Transverse colon (tissue), 4 donors: ENCODE data around the gene ZIC2. TPM values are rescaled to one million over a fixed set of nuclear protein-coding genes. Genes with fewer than 3 reads are reported as not detected.

Source experiments
- DNase-seq: peaks from one replicate; pipeline ENCODE4 v3.0.0-alpha.2; 2019
- H3K27ac ChIP-seq, 4 donors: fragments of 200-600 bp; sonication (generic); 2 replicates each; pipeline ENCODE4 v1.5.1; 2016 to 2018; ENCODE audit warnings: inconsistent platforms in 4 of 4
- H3K27me3 ChIP-seq: fragments of 200-600 bp; sonication (generic); 2 replicates; pipeline ENCODE4 v1.5.1; 2017; ENCODE audit warnings: inconsistent platforms
- H3K36me3 ChIP-seq, 4 donors: fragments of 200-600 bp; sonication (generic); 2 replicates each; pipeline ENCODE4 v1.5.1; 2017 to 2019; ENCODE audit warnings: inconsistent platforms in 4 of 4
- H3K4me1 ChIP-seq, 4 donors: fragments of 200-600 bp; sonication (generic); 2 replicates each; pipeline ENCODE4 v1.5.1; 2017 to 2020; ENCODE audit warnings: inconsistent platforms in 4 of 4
- H3K4me3 ChIP-seq, 4 donors: fragments of 200-600 bp; sonication (generic); 1 replicate in 1 of 4; 2 replicates in 3 of 4; pipeline versions ENCODE4 v1.5.1 to v1.6.1; 2017 to 2019; ENCODE audit warnings: inconsistent platforms in 4 of 4
- H3K9me3 ChIP-seq, 2 donors: fragments of 200-600 bp; sonication (generic); 2 replicates each; pipeline ENCODE4 v1.5.1; 2017 to 2019; ENCODE audit warnings: inconsistent platforms in 2 of 2
- EP300 ChIP-seq: sonication (generic); formaldehyde crosslinking; IDR thresholded peaks from one replicate; pipeline ENCODE4 v1.6.1; 2017; ENCODE audit warnings: antibody characterized with exemption, low read depth
- POLR2A ChIP-seq: fragments of 450-650 bp; IDR thresholded peaks from one replicate; pipeline ENCODE4 v1.6.1; 2016; ENCODE audit warnings: antibody characterized with exemption, mild to moderate bottlenecking, moderate library complexity
- POLR2AphosphoS5 ChIP-seq, 3 donors: sonication (generic); formaldehyde crosslinking; IDR thresholded peaks; one replicate each; pipeline ENCODE4 v1.6.1; 2016; ENCODE audit warnings: antibody characterized with exemption in 3 of 3
- WGBS, 2 donors: methylation state at CpG; one replicate each; pipeline ENCODE4 v1.1.5; 2018; ENCODE audit warnings: low coverage in 1 of 2; 5-methylcytosine and 5-hydroxymethylcytosine counted together
- in situ Hi-C, 4 donors: fragments of 200-750 bp; cut with MboI; loops; one replicate each; pipeline versions ENCODE4 v1.15.0 to v1.15.1; 2017; ENCODE audit warnings: low sequenced_read_pairs in 3 of 4, low pct_ligation_motif_present in 1 of 4, low pct_unique_long_range_greater_than_20kb in 1 of 4
- intact Hi-C: fragments of 100-400 bp; cut with DNase I; formaldehyde crosslinking; loops from one replicate; pipeline ENCODE4 v1.15.1; 2023; ENCODE audit warnings: low total_unique reads
- total RNA-seq, 4 donors: library from RNA; depleted of rRNA; stranded (reverse); fragments of >200 nt; gene quantifications; one replicate each; pipeline ENCODE4 v1.1.0, GENCODE V29; 2016
- TF ChIP-seq, protein P1 (sequence below), 5 experiments: fragments of 200-600 bp in 3 of 5; fragments of 450-650 bp in 2 of 5; sonication (generic) in 3 of 5; IDR thresholded peaks; 1 replicate in 2 of 5; 2 replicates in 3 of 5; pipeline ENCODE4 v1.5.1; 2016 to 2017; ENCODE audit warnings: antibody characterized with exemption in 5 of 5, inconsistent platforms in 3 of 5, mild to moderate bottlenecking in 2 of 5, moderate library complexity in 1 of 5

The ZIC2 gene
- total RNA-seq, 4 donors from 2014 or later = not detected

DNA sequence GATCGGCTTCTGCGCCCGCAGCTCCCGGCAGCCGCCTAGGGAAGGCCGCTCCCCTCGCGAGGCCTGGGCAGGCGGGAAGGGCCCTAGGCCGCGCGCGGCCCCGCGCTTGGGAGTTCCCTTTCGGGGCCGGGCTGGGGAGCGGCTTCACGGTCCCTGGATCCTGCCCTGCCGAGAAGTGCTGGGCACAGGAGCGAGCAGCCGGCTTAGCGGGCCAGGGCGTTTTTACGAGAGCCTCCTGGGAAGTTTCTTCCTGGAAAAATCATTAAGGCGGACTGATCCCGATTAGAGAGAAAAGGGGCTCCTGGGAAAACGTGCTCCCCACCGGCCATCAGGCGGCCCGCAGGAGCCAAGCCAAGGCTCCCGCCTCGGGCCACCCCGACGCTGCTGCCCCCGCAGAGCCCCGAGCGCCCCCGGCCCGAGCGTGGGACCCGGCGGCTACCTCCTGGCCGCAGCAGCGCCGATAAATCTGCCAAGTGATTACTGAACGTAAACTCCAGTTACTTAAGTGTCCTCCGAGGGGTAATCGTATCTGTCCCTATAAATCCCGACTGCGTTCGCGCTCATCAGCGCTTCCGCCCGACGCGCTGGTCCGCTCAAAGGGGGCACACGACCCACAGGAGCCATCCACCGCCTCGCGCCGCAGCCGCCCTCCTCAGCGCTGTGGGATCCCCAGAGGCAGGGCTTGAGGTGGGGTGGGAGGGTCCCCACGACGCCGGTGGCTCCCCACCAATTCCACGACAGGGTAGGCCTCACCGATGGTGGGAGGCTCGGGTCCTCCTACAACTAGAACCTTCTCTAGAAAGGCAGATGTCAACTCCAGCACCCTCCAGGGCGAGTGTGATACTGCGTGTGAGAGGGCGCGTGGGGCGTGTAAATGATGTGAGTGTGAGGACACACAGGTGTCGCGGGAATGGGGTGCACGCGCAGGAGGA is 12.8 kb upstream of the ZIC2 start:
- Histone ChIP-seq H3K27ac (no peak overlapping the region), H3K9me3 (no peaks in the 10 kb centered on the region), H3K4me3 (peak overlapping the region in 3 of 4 donors; percentile 6 to 45 (median 22)), H3K27me3 (peaks cover 97% of the 10 kb centered on the region), H3K36me3 (no peaks in the 10 kb centered on the region), H3K4me1 (peaks cover 17 to 38% (median 34%) of the 10 kb centered on the region in 4 donors)
- DNase-seq = peak; percentile 45
- WGBS, 2 donors = 14% methylated on average over 71 of the region's 81 CpGs; no CpG with 5 or more reads in 1 of the 2 donors
- TF ChIP-seq EP300 (no peak), POLR2AphosphoS5 (IDR thresholded peaks at IDR 0.05) (no peak), POLR2A (no peak)
- TF ChIP-seq, protein P1, sequence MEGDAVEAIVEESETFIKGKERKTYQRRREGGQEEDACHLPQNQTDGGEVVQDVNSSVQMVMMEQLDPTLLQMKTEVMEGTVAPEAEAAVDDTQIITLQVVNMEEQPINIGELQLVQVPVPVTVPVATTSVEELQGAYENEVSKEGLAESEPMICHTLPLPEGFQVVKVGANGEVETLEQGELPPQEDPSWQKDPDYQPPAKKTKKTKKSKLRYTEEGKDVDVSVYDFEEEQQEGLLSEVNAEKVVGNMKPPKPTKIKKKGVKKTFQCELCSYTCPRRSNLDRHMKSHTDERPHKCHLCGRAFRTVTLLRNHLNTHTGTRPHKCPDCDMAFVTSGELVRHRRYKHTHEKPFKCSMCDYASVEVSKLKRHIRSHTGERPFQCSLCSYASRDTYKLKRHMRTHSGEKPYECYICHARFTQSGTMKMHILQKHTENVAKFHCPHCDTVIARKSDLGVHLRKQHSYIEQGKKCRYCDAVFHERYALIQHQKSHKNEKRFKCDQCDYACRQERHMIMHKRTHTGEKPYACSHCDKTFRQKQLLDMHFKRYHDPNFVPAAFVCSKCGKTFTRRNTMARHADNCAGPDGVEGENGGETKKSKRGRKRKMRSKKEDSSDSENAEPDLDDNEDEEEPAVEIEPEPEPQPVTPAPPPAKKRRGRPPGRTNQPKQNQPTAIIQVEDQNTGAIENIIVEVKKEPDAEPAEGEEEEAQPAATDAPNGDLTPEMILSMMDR (IDR thresholded peaks at IDR 0.05) = no peak
- in situ Hi-C loops (no loop called here), intact Hi-C loops (no loop called here)

GRCh38 chr13:99969453-99969918 is 12.1 kb upstream of the ZIC2 start:
- in situ Hi-C loops = no loop called here
- 0 to 5% methylated on average over 7 to 48 of the region's 52 CpGs for WGBS, 2 donors
- no peak overlapping the region for H3K27ac ChIP-seq

GRCh38 chr13:99969919-99970650 is 11.5 kb upstream of the ZIC2 start:
- H3K27me3 ChIP-seq = peaks cover 97% of the 10 kb centered on the region

More at GRCh38 chr13:99969453-99969918, 12.1 kb upstream of the ZIC2 start:
- no peaks in the 10 kb centered on the region for H3K9me3 ChIP-seq
- intact Hi-C loops = no loop called here
- H3K36me3 ChIP-seq = no peaks in the 10 kb centered on the region
- H3K4me3 ChIP-seq = peak overlapping the region in 2 of 4 donors; percentile 14 to 47
- H3K27me3 ChIP-seq = peaks cover 97% of the 10 kb centered on the region
- peaks cover 17 to 38% (median 34%) of the 10 kb centered on the region in 4 donors for H3K4me1 ChIP-seq
- TF ChIP-seq, protein P1 (IDR thresholded peaks at IDR 0.05) = no peak
- TF ChIP-seq EP300 (no peak), POLR2AphosphoS5 (IDR thresholded peaks at IDR 0.05) (no peak), POLR2A (no peak)
- DNase-seq = no peak

More at GRCh38 chr13:99969919-99970650, 11.5 kb upstream of the ZIC2 start:
- intact Hi-C loops = no loop called here
- no peak for DNase-seq
- no peaks in the 10 kb centered on the region for H3K9me3 ChIP-seq
- H3K4me1 ChIP-seq = peaks cover 17 to 38% (median 34%) of the 10 kb centered on the region in 4 donors
- H3K4me3 ChIP-seq = peak overlapping the region in 2 of 4 donors; percentile 32 to 47
- in situ Hi-C loops = no loop called here
- H3K27ac ChIP-seq = no peak overlapping the region
- 0 to 3% methylated on average over 1 to 51 of the region's 79 CpGs for WGBS, 2 donors
- H3K36me3 ChIP-seq = no peaks in the 10 kb centered on the region
- TF ChIP-seq, protein P1 (IDR thresholded peaks at IDR 0.05) = no peak
- TF ChIP-seq EP300 (no peak), POLR2AphosphoS5 (IDR thresholded peaks at IDR 0.05) (no peak), POLR2A (no peak)
